GM21576 (cell line): ENCODE measurements around the gene NDUFC2.
"Not testable (repeated sequence)": the region's sequence is repeated elsewhere in the genome, so short reads cannot be mapped to it uniquely, and the experiment has no call there.

Experiments
- ATAC-seq: cut with Tn5 transposase; IDR thresholded peaks from one replicate; pipeline ENCODE4 v1.9.1; 2021; ENCODE audit warnings: mild to moderate bottlenecking, moderate library complexity; ENCODE audit not compliant: unreplicated experiment

The NDUFC2 gene

GRCh38 chr11:78080084-78080817 lies 589 bp upstream of the NDUFC2 start:
- ATAC-seq: no peak

GRCh38 chr11:78078218-78079167 lies 1.2 kb downstream of the NDUFC2 start:
- ATAC-seq: no peak

DNA sequence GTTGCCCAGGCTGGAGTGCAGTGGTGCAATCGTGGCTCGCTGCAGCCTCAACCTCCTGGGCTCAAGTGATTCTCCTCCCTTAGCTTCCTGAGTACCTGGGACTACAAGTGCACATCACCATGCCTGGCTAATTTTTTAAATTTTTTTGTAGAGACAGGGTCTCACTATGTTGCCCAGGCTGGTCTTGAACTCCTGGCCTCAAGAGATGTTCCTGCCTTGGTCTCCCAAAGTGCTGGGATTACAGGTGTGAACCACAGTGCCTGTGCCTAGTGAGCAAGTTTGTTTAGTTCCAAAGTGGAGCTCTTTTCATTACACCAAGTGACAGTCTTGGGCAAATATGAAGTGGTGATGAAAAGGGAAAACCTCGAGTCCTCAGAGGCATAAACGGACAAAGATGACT lies 2.1 kb downstream of the NDUFC2 start:
- not testable (repeated sequence) for ATAC-seq

- no peak for ATAC-seq
These were observed 2.8 kb downstream of the NDUFC2 start for GRCh38 chr11:78076733-78077403.

DNA sequence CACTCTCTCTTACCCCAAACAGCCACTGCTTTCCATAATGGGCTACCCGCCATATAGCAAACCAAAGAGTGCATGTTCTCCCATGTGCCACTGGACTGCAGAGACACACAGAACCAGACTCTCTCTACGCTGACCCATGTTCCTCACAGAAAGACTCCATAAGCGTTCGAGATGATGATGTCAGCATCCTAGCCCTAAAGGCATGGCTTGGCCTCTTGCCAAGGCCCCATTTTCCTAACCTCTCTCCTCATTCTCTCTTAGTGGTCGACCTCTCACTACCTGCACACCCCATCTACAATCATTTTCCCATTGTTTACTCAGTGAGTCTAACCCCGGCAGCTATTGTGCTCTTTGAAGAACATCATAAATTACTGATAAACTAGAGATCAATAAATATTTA lies 4.9 kb downstream of the NDUFC2 start:
- ATAC-seq: no peak

DNA sequence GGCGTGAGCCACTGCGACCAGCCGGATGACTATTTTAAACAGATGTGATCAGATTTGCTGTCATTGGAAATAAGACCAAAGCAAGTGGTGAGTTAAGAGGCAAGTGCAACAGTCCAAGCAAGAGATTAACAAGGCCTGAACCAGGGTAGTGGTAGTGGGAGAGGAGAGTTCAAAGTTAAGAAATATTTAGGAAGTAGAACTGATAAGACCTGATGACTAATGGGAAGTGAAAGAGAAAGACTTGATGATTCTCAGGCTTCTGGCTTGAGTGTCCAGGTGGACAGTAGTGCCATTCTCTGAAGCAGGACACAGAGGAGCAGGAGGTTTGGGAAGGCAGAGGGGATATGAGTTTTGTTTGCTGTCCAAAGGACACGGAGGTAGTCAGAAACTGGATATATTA lies 7.2 kb downstream of the NDUFC2 start:
- no peak for ATAC-seq

DNA sequence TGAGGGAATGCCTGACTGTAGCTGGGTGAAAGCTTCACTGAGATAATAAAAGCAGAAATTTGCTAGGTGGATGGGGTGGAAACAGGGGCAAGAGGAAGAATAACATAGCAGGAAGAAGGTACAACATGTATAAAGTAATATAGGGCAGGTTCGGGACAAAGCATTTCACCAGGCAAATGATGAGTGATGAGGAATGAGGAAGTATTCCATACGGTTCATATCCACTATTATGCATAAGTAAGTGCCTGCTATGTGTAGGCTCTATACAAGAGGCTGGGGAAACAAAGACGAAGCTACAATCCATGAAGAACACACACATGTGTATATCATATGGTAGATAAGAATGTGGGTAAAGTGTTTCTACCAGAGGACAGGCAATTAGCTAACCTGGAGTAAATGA lies 7.9 kb downstream of the NDUFC2 start:
- no peak for ATAC-seq

- ATAC-seq: no peak
These were observed 9.0 kb downstream of the NDUFC2 start for GRCh38 chr11:78070621-78071020.

GRCh38 chr11:78069465-78069864 lies 10.2 kb downstream of the NDUFC2 start:
- no peak for ATAC-seq

DNA sequence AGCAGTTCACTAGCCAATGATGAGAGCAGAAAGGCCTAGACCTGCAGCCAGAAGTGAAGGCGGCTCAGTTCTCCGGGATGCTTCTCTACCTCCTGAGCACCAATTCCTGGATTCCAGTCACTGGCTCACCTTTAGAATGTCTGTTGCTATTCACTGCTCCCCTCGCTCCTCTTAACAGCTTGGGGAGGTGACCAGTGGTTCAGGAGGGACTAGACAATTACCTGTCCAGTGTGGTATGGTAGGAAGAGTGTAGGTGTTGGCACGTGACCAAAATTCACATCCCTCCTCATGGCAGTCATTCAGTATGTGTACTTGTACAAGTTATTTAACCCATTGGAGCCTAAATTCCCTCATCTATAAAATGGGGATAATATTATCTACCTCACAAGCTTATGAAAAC lies 12.0 kb downstream of the NDUFC2 start:
- ATAC-seq: no peak

DNA sequence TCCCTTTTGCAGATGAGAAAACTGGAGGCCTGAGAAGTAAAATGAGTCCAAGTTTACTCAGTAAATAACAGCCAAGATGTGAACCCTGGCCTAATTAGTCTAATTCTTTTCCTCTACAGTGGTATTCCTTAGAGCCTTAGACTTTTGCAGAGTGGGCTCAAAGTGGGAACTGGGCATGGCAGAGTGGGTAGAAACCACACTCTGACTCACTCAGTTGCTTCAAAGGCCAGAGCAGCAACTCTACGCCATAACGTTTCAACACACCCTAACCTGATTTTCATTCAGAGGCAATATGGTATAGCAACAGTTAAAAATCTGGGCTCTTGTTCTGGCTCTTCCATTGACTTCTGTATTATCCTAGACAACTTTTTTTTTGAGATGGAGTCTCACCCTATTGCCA lies 13.2 kb downstream of the NDUFC2 start:
- ATAC-seq: no peak

DNA sequence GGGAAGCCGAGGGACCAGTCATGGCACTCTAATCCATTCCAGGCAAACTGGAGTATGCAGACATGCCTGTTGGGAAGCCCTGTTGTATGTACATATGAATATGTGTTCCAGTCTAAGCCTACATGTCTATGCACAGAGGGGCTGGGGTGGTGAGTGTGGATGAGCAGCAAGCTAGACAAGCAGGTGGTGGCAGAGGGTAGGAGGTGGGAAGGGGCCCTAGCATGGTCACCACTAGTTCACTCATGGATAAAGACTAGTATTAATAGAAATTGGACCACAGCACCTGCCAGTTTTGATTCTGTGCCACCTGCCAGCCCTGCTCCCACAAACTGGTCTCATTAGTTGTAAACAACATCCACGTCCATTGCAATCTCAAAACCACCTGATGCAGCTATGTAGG lies 14.5 kb downstream of the NDUFC2 start:
- ATAC-seq: no peak

DNA sequence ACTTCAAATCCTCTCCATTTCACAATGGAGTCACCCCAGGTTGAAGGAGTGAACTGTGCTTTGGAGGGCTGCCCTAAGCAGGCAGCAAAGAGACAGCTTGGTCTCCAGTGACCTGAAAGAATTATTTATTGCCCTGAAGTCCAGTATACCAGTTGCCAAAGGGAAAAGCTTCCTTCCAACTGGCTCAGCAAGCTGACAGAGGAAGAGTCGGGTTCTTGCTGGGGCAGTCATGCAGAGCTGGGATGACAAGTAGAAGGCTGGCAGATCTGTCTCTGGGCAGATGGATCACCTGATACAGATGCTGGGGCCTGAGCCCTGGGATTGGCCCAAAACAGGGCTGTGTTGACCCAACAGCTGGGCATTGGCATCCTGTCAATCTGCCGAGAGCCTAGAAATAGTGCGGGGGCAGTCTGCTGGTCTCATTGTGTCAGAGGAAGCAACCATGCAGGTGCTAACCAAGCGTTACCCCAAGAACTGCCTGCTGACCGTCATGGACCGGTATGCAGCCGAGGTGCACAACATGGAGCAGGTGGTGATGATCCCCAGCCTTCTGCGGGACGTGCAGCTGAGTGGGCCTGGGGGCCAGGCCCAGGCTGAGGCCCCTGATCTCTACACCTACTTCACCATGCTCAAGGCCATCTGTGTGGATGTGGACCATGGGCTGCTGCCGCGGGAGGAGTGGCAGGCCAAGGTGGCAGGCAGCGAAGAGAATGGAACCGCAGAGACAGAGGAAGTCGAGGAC lies 16.1 kb downstream of the NDUFC2 start, which contains the start of gene THRSP:
Gene THRSP, plus strand, starts transcription at position 422 of the 742 bp plus-strand sequence. Its CDS starts 21 bp downstream, at position 443.
- ATAC-seq: no peak

- ATAC-seq: no peak
These were observed 17.0 kb downstream of the NDUFC2 start for GRCh38 chr11:78062671-78063070.

GRCh38 chr11:78061921-78062311 lies 17.7 kb downstream of the NDUFC2 start:
- no peak for ATAC-seq

GRCh38 chr11:78061088-78061920 lies 18.4 kb downstream of the NDUFC2 start:
- no peak for ATAC-seq

- ATAC-seq: no peak
These were observed 19.1 kb downstream of the NDUFC2 start for GRCh38 chr11:78060533-78060932.

DNA sequence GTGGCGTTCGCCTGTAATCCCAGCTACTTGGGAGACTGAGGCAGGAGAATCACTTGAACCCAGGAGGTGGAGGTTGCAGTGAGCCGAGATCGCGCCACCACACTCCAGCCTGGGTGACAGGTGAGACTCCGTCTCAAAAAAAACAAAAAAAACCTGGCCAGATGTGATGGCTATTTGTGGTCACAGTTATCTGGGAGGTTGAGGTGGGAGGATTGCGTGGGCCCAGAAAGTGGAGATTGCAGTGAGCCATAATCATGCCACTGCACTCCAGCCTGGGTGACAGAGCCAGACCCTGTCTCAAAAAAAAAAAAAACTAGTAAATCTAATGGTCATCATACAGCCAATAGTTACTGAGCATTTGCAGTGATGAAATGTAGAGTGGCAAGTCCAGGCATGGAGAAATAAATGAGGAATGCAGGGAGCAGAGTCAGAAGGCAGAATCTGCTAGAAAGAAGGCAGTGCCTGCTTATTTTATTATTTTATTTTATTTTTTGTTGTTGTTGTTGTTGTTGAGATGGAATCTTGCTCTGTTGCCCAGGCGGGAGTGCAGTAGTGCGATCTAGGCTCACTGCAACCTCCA lies 19.8 kb downstream of the NDUFC2 start:
- ATAC-seq: not testable (repeated sequence)

- no peak for ATAC-seq
These were observed 22.1 kb downstream of the NDUFC2 start for GRCh38 chr11:78057462-78058055.
